Fibroblast of mammary gland (primary cell): Measurements from ENCODE around the gene KDM6A.
"Not testable (repeated sequence)": the region's sequence is repeated elsewhere in the genome, so short reads cannot be mapped to it uniquely, and the experiment has no call there.

Experiments
- DNase-seq: peaks from one replicate; pipeline ENCODE4 v3.0.0-alpha.2; 2010; ENCODE audit warnings: low read depth
- H3K4me3 ChIP-seq: 2 replicates; pipeline ENCODE4 v1.5.1; 2011; ENCODE audit warnings: low read depth, mild to moderate bottlenecking, low read length, moderate library complexity; ENCODE audit not compliant: control insufficient read depth
- TF ChIP-seq, protein P1 (sequence below): conservative IDR thresholded peaks from 2 replicates; pipeline ENCODE4 v1.5.1; 2011; ENCODE audit warnings: low read depth, low read length, inconsistent platforms; ENCODE audit not compliant: control insufficient read depth, insufficient read depth

The KDM6A gene

DNA sequence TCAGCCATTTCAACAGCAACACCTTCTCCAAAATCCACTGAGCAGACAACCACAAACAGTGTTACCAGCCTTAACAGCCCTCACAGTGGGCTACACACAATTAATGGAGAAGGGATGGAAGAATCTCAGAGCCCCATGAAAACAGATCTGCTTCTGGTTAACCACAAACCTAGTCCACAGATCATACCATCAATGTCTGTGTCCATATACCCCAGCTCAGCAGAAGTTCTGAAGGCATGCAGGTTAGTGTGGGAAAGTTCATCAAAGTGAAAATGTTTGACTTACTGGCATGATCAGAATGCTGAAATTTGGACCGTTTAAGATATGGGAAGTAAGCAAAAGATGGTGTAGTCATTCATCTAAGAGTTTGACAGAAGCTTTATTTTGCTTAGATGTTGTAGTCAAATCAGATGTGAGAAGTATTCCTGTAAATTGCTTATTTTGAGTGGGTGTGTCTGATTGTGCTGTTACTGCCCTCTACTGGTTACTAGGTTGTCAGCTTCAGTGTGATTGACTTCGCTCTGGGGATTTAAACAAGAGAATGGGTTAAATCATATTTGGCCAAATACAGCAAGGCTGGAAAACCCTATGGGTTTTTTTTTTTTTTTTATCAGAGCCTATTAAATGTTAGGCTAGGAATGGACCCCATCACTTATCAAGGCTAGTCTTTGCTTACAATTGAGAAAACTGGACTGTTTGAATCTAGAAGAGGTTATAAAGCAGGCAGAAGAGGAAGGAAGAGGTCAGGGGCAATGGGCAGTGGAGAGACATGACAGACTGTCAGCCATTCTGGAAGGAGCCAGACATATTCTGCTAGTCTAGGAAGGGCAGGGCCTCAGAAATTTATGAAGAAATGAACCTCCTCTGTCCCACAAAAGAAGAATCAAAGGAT lies 197.4 kb downstream of the KDM6A start:
- TF ChIP-seq, protein P1, sequence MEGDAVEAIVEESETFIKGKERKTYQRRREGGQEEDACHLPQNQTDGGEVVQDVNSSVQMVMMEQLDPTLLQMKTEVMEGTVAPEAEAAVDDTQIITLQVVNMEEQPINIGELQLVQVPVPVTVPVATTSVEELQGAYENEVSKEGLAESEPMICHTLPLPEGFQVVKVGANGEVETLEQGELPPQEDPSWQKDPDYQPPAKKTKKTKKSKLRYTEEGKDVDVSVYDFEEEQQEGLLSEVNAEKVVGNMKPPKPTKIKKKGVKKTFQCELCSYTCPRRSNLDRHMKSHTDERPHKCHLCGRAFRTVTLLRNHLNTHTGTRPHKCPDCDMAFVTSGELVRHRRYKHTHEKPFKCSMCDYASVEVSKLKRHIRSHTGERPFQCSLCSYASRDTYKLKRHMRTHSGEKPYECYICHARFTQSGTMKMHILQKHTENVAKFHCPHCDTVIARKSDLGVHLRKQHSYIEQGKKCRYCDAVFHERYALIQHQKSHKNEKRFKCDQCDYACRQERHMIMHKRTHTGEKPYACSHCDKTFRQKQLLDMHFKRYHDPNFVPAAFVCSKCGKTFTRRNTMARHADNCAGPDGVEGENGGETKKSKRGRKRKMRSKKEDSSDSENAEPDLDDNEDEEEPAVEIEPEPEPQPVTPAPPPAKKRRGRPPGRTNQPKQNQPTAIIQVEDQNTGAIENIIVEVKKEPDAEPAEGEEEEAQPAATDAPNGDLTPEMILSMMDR: peak; percentile 81
- H3K4me3 ChIP-seq: no peak overlapping the region
- peak; percentile 75 for DNase-seq

DNA sequence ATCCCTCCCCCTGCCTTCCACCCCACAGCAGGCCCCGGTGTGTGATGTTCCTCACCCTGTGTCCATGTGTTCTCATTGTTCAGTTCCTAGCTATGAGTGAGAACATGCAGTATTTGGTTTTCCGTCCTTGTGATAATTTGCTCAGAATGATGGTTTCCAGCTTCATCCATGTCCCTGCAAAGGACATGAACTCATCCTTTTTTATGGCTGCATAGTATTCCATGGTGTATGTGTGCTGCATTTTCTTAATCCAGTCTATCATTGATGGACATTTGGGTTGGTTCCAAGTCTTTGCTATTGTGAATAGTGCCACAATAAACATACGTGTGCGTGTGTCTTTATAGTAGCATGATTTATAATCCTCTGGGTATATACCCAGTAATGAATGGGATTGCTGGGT lies 200.0 kb downstream of the KDM6A start:
- not testable (repeated sequence) for H3K4me3 ChIP-seq, DNase-seq

DNA sequence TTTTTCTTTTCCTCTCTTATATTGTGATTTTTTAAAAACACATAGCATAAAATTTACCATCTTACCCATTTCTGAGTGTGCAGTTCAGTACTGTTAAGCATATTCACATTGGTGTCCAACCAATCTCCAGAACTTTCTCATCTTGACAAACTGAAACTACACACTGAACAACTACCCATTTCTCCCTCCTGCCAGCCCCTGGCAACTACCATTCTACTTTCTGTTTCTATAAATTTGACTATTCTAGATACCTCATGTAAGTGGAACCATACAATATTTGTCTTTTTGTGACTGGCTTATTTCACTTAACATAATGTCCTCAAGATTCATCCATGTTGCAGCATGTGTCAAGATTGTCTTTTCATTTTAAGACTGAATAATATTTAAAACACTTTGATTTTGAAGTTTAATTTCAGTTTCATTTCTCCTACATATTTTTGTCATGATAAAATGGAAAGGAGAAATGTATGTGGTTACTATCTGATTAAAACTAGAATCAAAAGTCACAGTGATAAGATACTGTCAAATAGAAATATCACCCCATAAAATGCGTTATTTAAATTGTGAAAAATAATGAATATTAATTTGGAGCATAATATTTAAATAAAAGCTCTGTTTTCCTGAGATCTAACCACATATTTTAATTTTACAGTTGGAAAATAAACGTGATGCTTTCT lies 204.9 kb downstream of the KDM6A start:
- no peak overlapping the region for H3K4me3 ChIP-seq
- DNase-seq: no peak
- TF ChIP-seq, protein P1: no peak

DNA sequence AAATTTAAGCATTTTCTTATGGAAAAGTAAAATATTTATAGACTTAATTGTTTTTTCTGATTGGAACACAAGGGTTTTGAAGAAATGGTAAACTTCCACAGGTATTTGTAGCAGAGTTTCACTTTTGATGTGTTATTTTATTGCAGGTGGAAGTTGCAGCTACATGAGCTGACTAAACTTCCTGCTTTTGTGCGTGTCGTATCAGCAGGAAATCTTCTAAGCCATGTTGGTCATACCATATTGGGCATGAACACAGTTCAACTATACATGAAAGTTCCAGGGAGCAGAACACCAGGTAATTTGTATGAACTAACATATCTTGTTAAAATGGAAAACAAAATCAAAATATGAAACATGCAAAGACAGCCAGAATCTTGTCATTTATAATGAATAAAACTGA lies 210.3 kb downstream of the KDM6A start:
- no peak for DNase-seq
- TF ChIP-seq, protein P1: no peak
- no peak overlapping the region for H3K4me3 ChIP-seq

DNA sequence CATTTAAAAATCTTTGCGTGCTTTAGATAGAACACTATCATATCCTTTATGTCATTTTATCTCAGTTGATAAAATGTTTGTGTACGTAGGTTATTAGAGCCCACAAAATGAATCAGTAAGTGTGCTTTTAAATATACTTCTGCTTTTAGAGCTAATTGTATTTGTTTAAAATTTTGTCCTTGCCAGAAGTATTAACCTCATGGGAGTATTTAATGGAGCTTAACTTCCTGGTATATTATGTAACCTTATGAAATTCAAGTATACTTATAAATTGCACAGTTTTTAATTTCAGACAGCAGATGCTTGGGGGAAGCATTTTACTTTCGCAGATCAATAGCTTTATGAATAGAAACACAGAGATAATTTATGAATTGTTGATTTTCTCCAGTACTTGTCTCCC lies 237.5 kb downstream of the KDM6A start:
- TF ChIP-seq, protein P1: no peak
- no peak for DNase-seq
- H3K4me3 ChIP-seq: no peak overlapping the region

DNA sequence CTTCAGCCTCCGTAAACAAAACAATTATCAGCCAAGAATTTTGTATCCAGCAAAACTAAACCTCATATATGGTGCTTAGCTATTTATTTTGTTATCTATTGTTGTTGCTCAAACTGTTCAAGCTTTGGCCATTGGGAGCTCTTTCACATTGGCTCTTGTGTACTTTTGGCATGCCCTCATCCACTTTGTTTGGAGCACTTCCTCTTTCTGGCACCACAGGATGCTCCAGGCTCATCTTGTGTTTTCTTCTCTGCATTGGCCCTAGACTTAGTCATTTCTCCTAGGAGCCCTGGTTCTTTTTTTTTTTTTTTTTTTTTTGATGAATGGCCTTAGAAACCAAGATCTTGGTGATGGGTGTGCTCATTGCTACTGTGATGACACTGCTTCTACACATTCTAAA lies 253.2 kb downstream of the KDM6A start:
- no peak overlapping the region for H3K4me3 ChIP-seq
- TF ChIP-seq, protein P1: no peak
- DNase-seq: peak; percentile 8

DNA sequence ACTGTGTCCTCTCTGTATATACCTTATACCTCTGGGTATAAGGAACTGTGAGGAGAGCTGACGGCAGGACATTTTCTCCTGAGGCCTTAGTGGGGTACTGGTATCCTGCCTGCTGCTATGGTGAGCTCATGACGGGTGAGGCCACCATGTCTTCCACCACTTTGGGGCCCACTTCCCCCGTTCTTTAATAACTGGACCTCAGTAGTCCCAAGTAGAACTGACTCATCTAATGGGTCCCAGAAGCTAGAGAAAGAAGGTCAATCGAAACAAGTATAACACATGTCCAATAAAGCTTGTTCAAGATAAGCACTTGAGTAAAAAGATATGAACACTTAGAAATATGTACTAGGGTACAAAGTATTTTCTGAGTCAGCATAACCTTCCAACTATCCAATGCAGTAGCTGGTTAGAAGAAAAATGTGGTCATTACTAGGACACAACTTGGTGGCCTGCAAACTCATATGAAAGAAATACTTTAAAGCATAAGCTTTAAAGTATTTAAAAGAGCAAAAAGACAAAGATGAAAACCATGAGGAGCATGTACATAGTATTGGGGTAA lies 256.0 kb downstream of the KDM6A start:
- DNase-seq: no peak
- TF ChIP-seq, protein P1: no peak
- no peak overlapping the region for H3K4me3 ChIP-seq
